Lower leg skin (tissue), 3 donors: ENCODE results near the gene GJD3.

ENCODE experiments used
- CTCF ChIP-seq, 3 donors: fragments of 450-650 bp; IDR thresholded peaks; one replicate each; pipeline ENCODE4 v1.5.1; 2016; ENCODE audit warnings: antibody characterized with exemption in 3 of 3, mild to moderate bottlenecking in 3 of 3, moderate library complexity in 2 of 3
- POLR2A ChIP-seq, 2 donors: fragments of 450-650 bp; IDR thresholded peaks; one replicate each; pipeline ENCODE4 v1.6.1; 2016 to 2017; ENCODE audit warnings: antibody characterized with exemption in 2 of 2, mild to moderate bottlenecking in 1 of 2, moderate library complexity in 1 of 2

GRCh38 chr17:40369923-40370322 lies 5.4 kb upstream of the GJD3 start:
- TF ChIP-seq CTCF (IDR thresholded peaks at IDR 0.05) (no peak), POLR2A (IDR thresholded peaks at IDR 0.05) (no peak)
